Retinal pigment epithelial cell (primary cell): ENCODE results near the gene FAT3.
A peak's percentile ranks its signal among the peaks of the same experiment; 100 is the strongest.

Experiments used
- DNase-seq: peaks from one replicate; pipeline ENCODE4 v3.0.0-alpha.2; 2010; ENCODE audit warnings: low read depth
- H3K4me3 ChIP-seq: 2 replicates; pipeline ENCODE4 v1.5.1; 2011; ENCODE audit warnings: mild to moderate bottlenecking, low read length, control low read depth, moderate library complexity
- CTCF ChIP-seq: conservative IDR thresholded peaks from 2 replicates; pipeline ENCODE4 v1.5.1; 2011; ENCODE audit warnings: low read depth, low read length, control low read depth, inconsistent platforms

FAT3 gene

DNA sequence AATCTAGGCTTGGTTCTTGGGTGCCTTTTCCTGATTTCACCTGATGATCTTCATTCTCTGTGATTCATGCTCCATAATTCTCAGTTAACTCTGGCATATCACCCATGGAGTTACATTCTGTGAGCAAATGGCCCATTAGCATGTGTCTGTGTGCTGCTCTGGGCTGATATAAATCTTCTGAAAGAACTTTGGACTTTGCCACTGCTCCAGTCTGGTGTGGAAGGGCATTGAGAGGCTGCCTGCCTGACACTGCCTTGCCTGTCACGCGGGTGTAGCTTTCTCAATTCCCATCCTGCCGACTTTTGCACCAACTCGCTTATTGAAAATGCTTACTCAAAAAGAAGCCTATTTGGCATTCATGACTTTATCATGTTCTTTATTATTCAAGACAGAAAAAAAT is 42.2 kb downstream of the FAT3 start:
- TF ChIP-seq CTCF, result no peak
- DNase-seq, result no peak
- H3K4me3 ChIP-seq, result no peak overlapping the region

DNA sequence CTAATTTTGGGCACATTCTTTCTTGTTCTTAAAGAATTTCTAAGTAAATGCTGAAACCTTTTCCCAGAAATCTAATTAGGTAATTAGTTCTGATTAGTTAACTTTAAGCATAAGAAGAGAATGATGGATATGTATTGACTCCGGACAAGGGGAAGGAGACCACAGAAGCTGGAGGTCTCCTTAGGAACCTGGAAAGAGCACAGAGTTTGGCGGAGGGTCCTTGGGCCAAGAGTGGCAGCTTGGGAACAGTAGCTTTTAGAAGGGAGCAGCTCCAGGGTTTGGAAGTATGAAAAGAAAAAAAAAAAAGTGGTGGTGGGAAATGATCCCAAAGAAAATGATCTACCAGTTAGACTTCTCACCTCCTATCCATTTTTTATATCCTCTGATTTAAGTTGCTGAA is 42.7 kb downstream of the FAT3 start:
- no peak overlapping the region for H3K4me3 ChIP-seq
- DNase-seq, result no peak
- TF ChIP-seq CTCF, result no peak

DNA sequence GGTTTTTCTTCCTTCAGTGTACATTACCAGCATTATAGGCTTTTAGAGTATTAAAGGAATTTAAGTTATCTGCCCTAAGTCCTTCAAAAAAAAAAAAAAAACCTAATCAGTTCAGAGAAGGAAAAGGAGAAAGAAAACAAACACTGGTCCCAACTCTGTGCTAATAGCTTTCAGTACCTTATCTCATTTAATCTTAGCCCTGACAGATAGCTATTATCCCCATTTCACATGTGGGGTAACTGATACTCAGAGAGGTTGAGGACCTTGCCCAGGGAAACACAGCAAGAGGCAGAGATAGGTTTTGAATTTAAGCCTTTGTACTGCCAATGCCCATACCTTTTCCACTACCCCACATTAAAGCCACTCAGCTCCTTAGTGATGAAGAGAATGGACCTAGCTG is 43.4 kb downstream of the FAT3 start:
- no peak overlapping the region for H3K4me3 ChIP-seq
- DNase-seq, result no peak
- TF ChIP-seq CTCF, result no peak

DNA sequence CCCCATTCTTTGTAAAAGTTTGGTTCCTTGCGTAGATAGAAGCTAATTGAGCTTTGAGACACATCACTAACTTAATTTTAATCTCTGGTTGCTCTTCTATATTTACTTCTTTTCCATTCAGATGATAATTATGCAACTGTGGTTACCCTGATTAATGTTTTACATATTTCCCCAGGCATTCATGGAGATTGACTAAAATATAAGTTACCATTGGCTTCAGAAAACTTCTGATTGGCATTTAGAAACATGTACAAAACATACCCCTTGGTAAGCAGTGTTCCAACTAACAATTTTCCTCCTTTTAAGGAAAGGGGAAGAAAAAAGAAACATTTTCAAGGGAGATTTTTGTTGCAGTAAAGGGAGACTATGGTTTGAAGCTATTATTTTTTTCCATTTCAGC is 43.9 kb downstream of the FAT3 start:
- DNase-seq, result no peak
- TF ChIP-seq CTCF, result no peak
- no peak overlapping the region for H3K4me3 ChIP-seq

- peak; percentile 76 for DNase-seq
- TF ChIP-seq CTCF, result no peak
- no peak overlapping the region for H3K4me3 ChIP-seq
Observed at GRCh38 chr11:92269021-92269420, 44.4 kb downstream of the FAT3 start.

GRCh38 chr11:92269841-92270240 is 45.2 kb downstream of the FAT3 start:
- no peak for TF ChIP-seq CTCF
- no peak overlapping the region for H3K4me3 ChIP-seq
- no peak for DNase-seq

DNA sequence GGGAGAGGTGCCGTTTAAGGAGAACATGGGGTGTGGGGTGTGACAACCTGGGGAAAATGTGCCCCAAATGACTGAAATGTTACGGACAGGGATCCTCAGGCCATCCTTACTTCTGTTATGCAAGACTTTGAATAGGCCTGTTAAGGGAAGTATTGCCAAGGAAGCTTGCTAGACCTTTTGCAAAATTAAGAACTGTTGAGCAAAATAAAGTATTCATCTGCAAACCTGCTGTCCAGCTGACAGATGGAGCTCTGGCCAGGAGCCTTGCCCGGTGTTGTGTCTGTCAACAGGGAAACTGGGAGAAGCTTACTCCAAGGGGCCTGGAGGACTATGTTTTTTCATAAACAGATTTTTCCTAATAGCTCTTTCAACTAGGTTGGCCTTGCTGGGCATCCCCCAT is 48.0 kb downstream of the FAT3 start:
- no peak for TF ChIP-seq CTCF
- no peak for DNase-seq

More for the DNA sequence above, 48.0 kb downstream of the FAT3 start:
- H3K4me3 ChIP-seq, result no peak overlapping the region
